IPS-20b (cell line): ENCODE measurements around the gene RHOA.
A peak's percentile ranks its signal among the peaks of the same experiment; 100 is the strongest.

ENCODE experiments used
- H3K27ac ChIP-seq: one replicate; pipeline ENCODE4 v1.5.1; 2013; ENCODE audit warnings: low read length
- H3K27me3 ChIP-seq: 2 replicates; pipeline ENCODE4 v1.6.1; 2013; ENCODE audit warnings: mild to moderate bottlenecking, low read length, inconsistent platforms; ENCODE audit not compliant: insufficient read depth
- H3K36me3 ChIP-seq: 2 replicates; pipeline ENCODE4 v1.6.1; 2013; ENCODE audit warnings: low read depth, mild to moderate bottlenecking, inconsistent platforms, low read length, moderate library complexity; ENCODE audit not compliant: insufficient read depth
- H3K4me1 ChIP-seq: 2 replicates; pipeline ENCODE4 v1.6.1; 2013; ENCODE audit warnings: mild to moderate bottlenecking, control low read depth, inconsistent platforms, low read length, moderate library complexity; ENCODE audit not compliant: insufficient read depth
- H3K4me3 ChIP-seq: 2 replicates; pipeline ENCODE4 v1.5.1; 2013; ENCODE audit warnings: mild to moderate bottlenecking, low read length, inconsistent platforms
- H3K9ac ChIP-seq: 2 replicates; pipeline ENCODE4 v1.6.1; 2013; ENCODE audit warnings: low read depth, mild to moderate bottlenecking, inconsistent platforms, low read length, moderate library complexity
- H3K9me3 ChIP-seq: 2 replicates; pipeline ENCODE4 v1.6.1; 2013; ENCODE audit warnings: mild to moderate bottlenecking, low read depth, low read length, inconsistent platforms; ENCODE audit not compliant: insufficient read depth

Gene RHOA

GRCh38 chr3:49411968-49412631, at the start of gene RHOA, which contains the start of gene TCTA:
Gene RHOA (minus strand): TSS chr3:49411976. CDS start chr3:49375589, 36,387 bp downstream.
Gene TCTA (plus strand): TSS chr3:49412423. CDS start chr3:49412427, 4 bp downstream.
- Histone ChIP-seq H3K27me3 (no peaks in the 10 kb centered on the region), H3K27ac (peak within 1 kb of the TSS; percentile 85), H3K4me3 (peak within 1 kb of the TSS; percentile 96), H3K9ac (peak within 1 kb of the TSS; percentile 97), H3K4me1 (peaks cover 5% of the 10 kb centered on the region), H3K9me3 (no peaks in the 10 kb centered on the region), H3K36me3 (peaks cover 8% of the 10 kb centered on the region; the same call in 1 of the 2 replicates)

GRCh38 chr3:49460956-49461355, 49.2 kb upstream of the RHOA start:
- H3K4me3 ChIP-seq = peak overlapping the region; percentile 24; the same call in 1 of the 2 replicates
- no peaks in the 10 kb centered on the region for H3K36me3 ChIP-seq
- H3K9ac ChIP-seq = peak overlapping the region; percentile 77; the same call in 1 of the 2 replicates
- peak overlapping the region; percentile 77 for H3K27ac ChIP-seq
- no peaks in the 10 kb centered on the region for H3K27me3 ChIP-seq
- no peaks in the 10 kb centered on the region for H3K9me3 ChIP-seq
- peaks cover 36% of the 10 kb centered on the region for H3K4me1 ChIP-seq

- Histone ChIP-seq H3K36me3 (no peaks in the 10 kb centered on the region), H3K27ac (peak overlapping the region; percentile 77), H3K9ac (peak overlapping the region; percentile 77; the same call in 1 of the 2 replicates), H3K4me1 (peaks cover 38% of the 10 kb centered on the region), H3K4me3 (no peak overlapping the region), H3K27me3 (no peaks in the 10 kb centered on the region), H3K9me3 (no peaks in the 10 kb centered on the region)
Observed at GRCh38 chr3:49460188-49460890, 48.6 kb upstream of the RHOA start.

- Histone ChIP-seq H3K4me3 (no peak overlapping the region), H3K27me3 (no peaks in the 10 kb centered on the region), H3K36me3 (no peaks in the 10 kb centered on the region), H3K4me1 (peaks cover 36% of the 10 kb centered on the region), H3K9me3 (no peaks in the 10 kb centered on the region), H3K9ac (no peak overlapping the region), H3K27ac (no peak overlapping the region)
Observed at GRCh38 chr3:49456466-49456865, 44.7 kb upstream of the RHOA start.

GRCh38 chr3:49454898-49455681, 43.3 kb upstream of the RHOA start:
- Histone ChIP-seq H3K27me3 (no peaks in the 10 kb centered on the region), H3K4me3 (no peak overlapping the region), H3K36me3 (no peaks in the 10 kb centered on the region), H3K9ac (no peak overlapping the region; the same call in 1 of the 2 replicates), H3K9me3 (no peaks in the 10 kb centered on the region), H3K4me1 (peaks cover 23% of the 10 kb centered on the region), H3K27ac (no peak overlapping the region)

- no peak overlapping the region for H3K4me3 ChIP-seq
- H3K27ac ChIP-seq = no peak overlapping the region
- no peaks in the 10 kb centered on the region for H3K9me3 ChIP-seq
- no peak overlapping the region; the same call in 1 of the 2 replicates for H3K9ac ChIP-seq
- H3K27me3 ChIP-seq = no peaks in the 10 kb centered on the region
- H3K4me1 ChIP-seq = peaks cover 18% of the 10 kb centered on the region
- no peaks in the 10 kb centered on the region for H3K36me3 ChIP-seq
Observed at GRCh38 chr3:49454458-49454857, 42.7 kb upstream of the RHOA start.

- Histone ChIP-seq H3K4me3 (no peak overlapping the region), H3K9me3 (no peaks in the 10 kb centered on the region), H3K27ac (no peak overlapping the region), H3K9ac (no peak overlapping the region), H3K36me3 (no peaks in the 10 kb centered on the region), H3K4me1 (peaks cover 10% of the 10 kb centered on the region), H3K27me3 (no peaks in the 10 kb centered on the region)
Observed at GRCh38 chr3:49453621-49454020, 41.8 kb upstream of the RHOA start.

GRCh38 chr3:49445391-49445790, 33.6 kb upstream of the RHOA start:
- no peak overlapping the region for H3K9ac ChIP-seq
- no peak overlapping the region for H3K4me3 ChIP-seq
- H3K27me3 ChIP-seq = no peaks in the 10 kb centered on the region
- H3K36me3 ChIP-seq = no peaks in the 10 kb centered on the region
- no peaks in the 10 kb centered on the region for H3K4me1 ChIP-seq
- no peak overlapping the region for H3K27ac ChIP-seq
- H3K9me3 ChIP-seq = no peaks in the 10 kb centered on the region

- no peak overlapping the region for H3K27ac ChIP-seq
- no peak overlapping the region for H3K4me3 ChIP-seq
- no peaks in the 10 kb centered on the region for H3K9me3 ChIP-seq
- no peak overlapping the region for H3K9ac ChIP-seq
- H3K27me3 ChIP-seq = no peaks in the 10 kb centered on the region
- no peaks in the 10 kb centered on the region for H3K4me1 ChIP-seq
- H3K36me3 ChIP-seq = no peaks in the 10 kb centered on the region
Observed at GRCh38 chr3:49434731-49435130, 23.0 kb upstream of the RHOA start.

- Histone ChIP-seq H3K9ac (peak overlapping the region; percentile 92; the same call in 1 of the 2 replicates), H3K4me1 (no peaks in the 10 kb centered on the region), H3K4me3 (peak overlapping the region; percentile 75), H3K9me3 (no peaks in the 10 kb centered on the region), H3K36me3 (0 out of 2 replicates have a peak, but pooled peaks cover 4% of the 10 kb centered on the region), H3K27me3 (no peaks in the 10 kb centered on the region), H3K27ac (no peak overlapping the region)
Observed at GRCh38 chr3:49428752-49429080, 16.9 kb upstream of the RHOA start.

GRCh38 chr3:49427586-49427985, 15.8 kb upstream of the RHOA start:
- 0 out of 2 replicates have a peak, but pooled peaks cover 4% of the 10 kb centered on the region for H3K36me3 ChIP-seq
- H3K27me3 ChIP-seq = no peaks in the 10 kb centered on the region
- no peak overlapping the region for H3K9ac ChIP-seq
- H3K27ac ChIP-seq = no peak overlapping the region
- H3K9me3 ChIP-seq = no peaks in the 10 kb centered on the region
- H3K4me3 ChIP-seq = no peak overlapping the region
- H3K4me1 ChIP-seq = peaks cover 6% of the 10 kb centered on the region; the same call in 1 of the 2 replicates
